GM12878 (cell line): ENCODE data around the gene C16orf96. TPM values are rescaled to one million over a fixed set of nuclear protein-coding genes. Genes with fewer than 3 reads are reported as not detected.

Experiments used
- ATAC-seq: fragments of 200-7000 bp; cut with Tn5 transposase; 3 replicates; pipeline ENCODE4 v1.9.1; 2020; ENCODE audit warnings: mild to moderate bottlenecking, moderate library complexity
- BruUV-seq: library from RNA; stranded (reverse); fragments of 400-500 nt; replicated peaks from 2 replicates; lab custom pipeline; 2021; lab: Mats Ljungman, UMichigan
- CTCF ChIA-PET: fragments of 300-600 bp; sonication (Branson Sonifier 250); formaldehyde crosslinking; extraction: SDS; loops from one replicate; lab custom pipeline; 2021; ENCODE audit warnings: inconsistent platforms; lab: Yijun Ruan, JAX
- POLR2A ChIA-PET: fragments of 350-600 bp; formaldehyde crosslinking; extraction: SDS; loops from one replicate; lab custom pipeline; 2021; ENCODE audit warnings: inconsistent platforms; lab: Charles Lee
- RAD21 ChIA-PET: fragments of 300-600 bp; sonication (Branson Sonifier 250); formaldehyde crosslinking; loops from one replicate; lab custom pipeline; 2023; ENCODE audit warnings: antibody characterized with exemption; ENCODE audit not compliant: unreplicated experiment; lab: Charles Lee
- SMC1A ChIA-PET: fragments of 300-600 bp; sonication (Branson Sonifier 250); formaldehyde crosslinking; loops from one replicate; lab custom pipeline; 2023; ENCODE audit not compliant: unreplicated experiment, uncharacterized antibody; lab: Charles Lee
- DNase-seq: peaks from one replicate; pipeline ENCODE4 v3.0.0-alpha.2; 2011; ENCODE audit warnings: low read depth, low spot score
- FAIRE-seq: peaks from 3 replicates; lab custom pipeline; 2011; peaks lifted over from hg19 to GRCh38; lab: Jason Lieb, UNC
- H2AFZ ChIP-seq: 2 replicates; pipeline ENCODE4 v1.6.0; 2011; ENCODE audit warnings: low read depth, low read length, control low read depth; ENCODE audit not compliant: control insufficient read depth
- H3K27ac ChIP-seq: 2 replicates; pipeline ENCODE4 v1.5.1; 2011; ENCODE audit warnings: control low read depth; ENCODE audit not compliant: control insufficient read depth, insufficient read depth
- H3K27me3 ChIP-seq, 2 experiments: replicated peaks in 1 of 2; 2 replicates each; pipeline versions ENCODE4 v1.6.0 to v1.6.1; 2011; ENCODE audit warnings: low read length in 1 of 2; ENCODE audit not compliant: control insufficient read depth in 2 of 2, insufficient read depth in 2 of 2
- H3K36me3 ChIP-seq, 2 experiments: 2 replicates each; pipeline ENCODE4 v1.5.1; 2011; ENCODE audit warnings: low read length in 1 of 2; ENCODE audit not compliant: control insufficient read depth in 2 of 2, insufficient read depth in 2 of 2
- H3K4me1 ChIP-seq: 2 replicates; pipeline ENCODE4 v1.6.1; 2011; ENCODE audit warnings: mild to moderate bottlenecking, low read length, moderate library complexity, mixed read lengths; ENCODE audit not compliant: control insufficient read depth, insufficient read depth
- H3K4me2 ChIP-seq: 2 replicates; pipeline ENCODE4 v1.6.0; 2011; ENCODE audit warnings: control low read depth; ENCODE audit not compliant: control insufficient read depth, insufficient read depth
- H3K4me3 ChIP-seq: fragments of 200-600 bp; sonication (generic); 2 replicates; pipeline ENCODE4 v1.5.1; 2016
- H3K79me2 ChIP-seq: 2 replicates; pipeline ENCODE4 v1.6.0; 2011; ENCODE audit warnings: low read length; ENCODE audit not compliant: control insufficient read depth, insufficient read depth
- H3K9ac ChIP-seq: 2 replicates; pipeline ENCODE4 v1.8.0; 2011; ENCODE audit warnings: low read length, control low read depth, mixed read lengths; ENCODE audit not compliant: control insufficient read depth, insufficient read depth
- H3K9me3 ChIP-seq: replicated peaks from 3 replicates; pipeline ENCODE4 v1.5.1; 2011; ENCODE audit warnings: mild to moderate bottlenecking, low read length; ENCODE audit not compliant: control insufficient read depth, insufficient read depth
- H4K20me1 ChIP-seq: 2 replicates; pipeline ENCODE4 v1.6.0; 2011; ENCODE audit not compliant: control insufficient read depth, insufficient read depth
- IRF4 ChIP-seq: IDR thresholded peaks from 2 replicates; pipeline ENCODE4 v1.6.1; 2011; ENCODE audit warnings: low read depth, low read length
- MAX ChIP-seq: IDR thresholded peaks from 2 replicates; pipeline ENCODE4 v1.6.1; 2012; ENCODE audit warnings: low read depth, low read length, improper control_type of control experiment
- NBN ChIP-seq: fragments of 450-650 bp; IDR thresholded peaks from 2 replicates; pipeline ENCODE4 v1.6.1; 2016
- NFYA ChIP-seq: IDR thresholded peaks from 2 replicates; pipeline ENCODE4 v1.6.1; 2011; ENCODE audit warnings: low read depth, mild to moderate bottlenecking, low read length, improper control_type of control experiment, borderline replicate concordance
- PAX5 ChIP-seq: IDR thresholded peaks from 2 replicates; pipeline ENCODE4 v1.6.1; 2011; ENCODE audit warnings: low read depth, low read length, borderline replicate concordance
- PBX3 ChIP-seq: IDR thresholded peaks from 2 replicates; pipeline ENCODE4 v1.6.1; 2011; ENCODE audit warnings: mild to moderate bottlenecking, low read depth, low read length, moderate library complexity; ENCODE audit not compliant: insufficient replicate concordance
- PRDM15 ChIP-seq: fragments of 450-650 bp; formaldehyde crosslinking; IDR thresholded peaks from 2 replicates; pipeline ENCODE4 v1.4.0; 2020; ENCODE audit warnings: mild to moderate bottlenecking, moderate library complexity
- SMAD1 ChIP-seq: fragments of 450-650 bp; IDR thresholded peaks from 2 replicates; pipeline ENCODE4 v1.6.1; 2018; ENCODE audit warnings: mild to moderate bottlenecking, low read depth; ENCODE audit not compliant: partially characterized antibody
- SMARCA5 ChIP-seq: fragments of 450-650 bp; IDR thresholded peaks from 2 replicates; pipeline ENCODE4 v1.6.1; 2017; ENCODE audit warnings: mild to moderate bottlenecking
- TAF1 ChIP-seq: IDR thresholded peaks from 2 replicates; pipeline ENCODE4 v1.6.1; 2011; ENCODE audit warnings: mild to moderate bottlenecking, low read depth, low read length, borderline replicate concordance
- WRNIP1 ChIP-seq: IDR thresholded peaks from 2 replicates; pipeline ENCODE4 v1.6.1; 2011; ENCODE audit warnings: low read depth, low read length, improper control_type of control experiment, borderline replicate concordance
- WGBS: methylation state at CpG from one replicate; pipeline ENCODE4 v1.1.6; 2016; ENCODE audit warnings: low lambda C conversion rate; ENCODE audit not compliant: insufficient replicate concordance, insufficient coverage; ENCODE audit errors: missing lambda C conversion rate; 5-methylcytosine and 5-hydroxymethylcytosine counted together
- in situ Hi-C: fragments of 300-500 bp; cut with MboI; formaldehyde crosslinking; loops from 9 replicates; pipeline ENCODE4 v1.14.3; 2018; ENCODE audit warnings: mixed read lengths
- intact Hi-C: fragments of 100-400 bp; cut with micrococcal nuclease; formaldehyde crosslinking; loops from one replicate; pipeline ENCODE4 v1.14.2; 2022; ENCODE audit not compliant: unreplicated experiment
- polyA plus RNA-seq, 11 experiments: library from polyadenylated mRNA; depleted of rRNA in 4 of 11; unstranded in 6 of 11; stranded (reverse) in 5 of 11; fragments of >200 nt; fragmentation: Nextera tagmentation in 4 of 11; fragmentation: Illumina TruSeq in 1 of 11; extraction: Ambion mirVana in 4 of 11; extraction: Trizol in 1 of 11; gene quantifications; 1 replicate in 1 of 11; 2 replicates in 10 of 11; pipeline versions ENCODE4 v1.2.1 to v1.2.3, GENCODE V29; 2011 to 2016; ENCODE audit warnings: inconsistent platforms in 2 of 11, missing spikeins in 2 of 11, low read depth in 1 of 11
- total RNA-seq, 4 experiments: library from RNA; depleted of rRNA in 3 of 4; stranded (reverse); fragments of >200 nt in 3 of 4; fragmentation: Illumina TruSeq in 1 of 4; extraction: Trizol in 1 of 4; gene quantifications; 2 replicates each; pipeline versions ENCODE4 v1.2.1 to v1.2.3, GENCODE V29; 2013 to 2021

Gene C16orf96
- total and polyA plus RNA-seq, 10 of the 15 experiments (the other 5 are each of a cell fraction or from before 2014, with no cell fraction given): 0.01 to 0.08 (median 0.01) TPM; not detected in 7

- TF ChIP-seq TAF1: no peak
- no peak for TF ChIP-seq MAX
- TF ChIP-seq NFYA: no peak
- no peak for TF ChIP-seq IRF4
- TF ChIP-seq PBX3: no peak
- TF ChIP-seq, all 136 proteins: peak for 0
These were observed 36.9 kb downstream of the C16orf96 start (continued) for GRCh38 chr16:4593086-4593485.

GRCh38 chr16:4594433-4595410 lies 38.6 kb downstream of the C16orf96 start:
- SMC1A ChIA-PET: no interaction called here
- ATAC-seq (no peak), FAIRE-seq (no peak), DNase-seq (no peak)
- no peaks in the 10 kb centered on the region for H3K36me3 ChIP-seq
- no peak overlapping the region for H3K9ac ChIP-seq
- H3K27me3 ChIP-seq: no peaks in the 10 kb centered on the region; a peak in 2 of 4 replicates
- CTCF ChIA-PET: interaction anchor here (0.9 to 1.5 kb wide), 2 partner anchors 9 kb away, joined by 3 read pairs; no protein-coding TSS in a partner anchor
- in situ Hi-C loops (loop anchor here (10.0 kb wide), 1 partner anchor 60 kb away; the partner anchor contains the start of gene CDIP1), intact Hi-C loops (no loop called here)
- no peaks in the 10 kb centered on the region for H3K79me2 ChIP-seq
- H4K20me1 ChIP-seq: no peaks in the 10 kb centered on the region
- no peak overlapping the region for H3K27ac ChIP-seq
- no peaks in the 10 kb centered on the region for H3K9me3 ChIP-seq
- 48% methylated on average over 38 of the region's 38 CpGs for WGBS
- no peak overlapping the region for H3K4me2 ChIP-seq
- no peak overlapping the region for H3K4me3 ChIP-seq
- H3K4me1 ChIP-seq: no peaks in the 10 kb centered on the region
- POLR2A ChIA-PET: no interaction called here
- H2AFZ ChIP-seq: no peak overlapping the region
- RAD21 ChIA-PET: no interaction called here
- BruUV-seq: no TSS peak
- no peak for TF ChIP-seq PAX5
- TF ChIP-seq WRNIP1: no peak
- no peak for TF ChIP-seq PBX3
- TF ChIP-seq SMAD1: no peak
- TF ChIP-seq NBN: no peak
- no peak for TF ChIP-seq SMARCA5
- no peak for TF ChIP-seq PRDM15 (CRISPR knock-in tag)
